HL-60 (cell line): ENCODE results near the gene OR2AK2.
A peak's percentile ranks its signal among the peaks of the same experiment; 100 is the strongest.
"Not testable (repeated sequence)": the region's sequence is repeated elsewhere in the genome, so short reads cannot be mapped to it uniquely, and the experiment has no call there.

Experiments
- DNase-seq, 2 experiments: peaks; one replicate each; pipeline ENCODE4 v3.0.0-alpha.2; 2010 to 2020; ENCODE audit warnings: low read depth in 1 of 2, low spot score in 1 of 2
- H3K27ac ChIP-seq: fragments of 250-450 bp; sonication (Bioruptor Pico); replicated peaks from 2 replicates; pipeline ENCODE4 v1.5.1; 2020; ENCODE audit warnings: mild to moderate bottlenecking, moderate library complexity
- H3K27me3 ChIP-seq: fragments of 250-450 bp; sonication (Bioruptor Pico); 2 replicates; pipeline ENCODE4 v1.5.1; 2021; ENCODE audit warnings: mild to moderate bottlenecking, moderate library complexity; ENCODE audit not compliant: insufficient read depth, poor library complexity, severe bottlenecking
- H3K4me3 ChIP-seq: replicated peaks from 2 replicates; pipeline ENCODE4 v1.5.1; 2011; ENCODE audit warnings: mild to moderate bottlenecking, control low read depth, low read length; ENCODE audit not compliant: insufficient read depth
- GABPA ChIP-seq: IDR thresholded peaks from 2 replicates; pipeline ENCODE4 v1.6.1; 2012; ENCODE audit warnings: low read depth
- POLR2AphosphoS5 ChIP-seq: IDR thresholded peaks from 2 replicates; pipeline ENCODE4 v1.6.1; 2012; ENCODE audit warnings: low read depth
- SPI1 ChIP-seq: IDR thresholded peaks from 2 replicates; pipeline ENCODE4 v1.6.1; 2012; ENCODE audit warnings: low read depth, mild to moderate bottlenecking, borderline replicate concordance
- TF ChIP-seq, protein P1 (sequence below): IDR thresholded peaks from 2 replicates; pipeline ENCODE4 v1.6.1; 2012; ENCODE audit warnings: low read depth; ENCODE audit not compliant: insufficient replicate concordance
- TF ChIP-seq, protein P2 (sequence below): IDR thresholded peaks from one replicate; pipeline ENCODE4 v1.5.1; 2011; ENCODE audit warnings: low read length, control low read depth, inconsistent platforms; ENCODE audit not compliant: insufficient read depth

Gene OR2AK2

DNA sequence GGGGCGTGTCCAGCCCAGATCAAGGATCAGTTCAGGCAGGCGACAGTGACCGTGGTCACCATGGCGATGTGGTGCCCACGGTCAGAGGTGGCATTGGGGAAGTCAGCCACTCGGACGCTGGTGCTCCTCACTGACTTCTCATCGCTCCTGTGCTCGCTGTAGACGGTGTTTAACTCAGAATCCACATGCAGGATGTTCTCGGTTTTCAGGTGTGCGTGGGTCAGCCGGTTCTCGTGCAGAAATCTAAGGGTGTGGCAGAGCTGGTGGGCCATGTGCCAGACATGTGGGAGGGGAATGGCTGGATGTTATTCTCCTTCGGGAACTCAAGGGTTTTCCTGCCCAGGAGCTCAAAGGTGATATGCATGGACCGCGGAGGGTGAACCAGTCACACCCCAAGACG is 28.6 kb upstream of the OR2AK2 start:
- Histone ChIP-seq H3K4me3 (no peak overlapping the region), H3K27me3 (no peaks in the 10 kb centered on the region), H3K27ac (no peak overlapping the region)
- no peak for DNase-seq
- TF ChIP-seq SPI1 (no peak), POLR2AphosphoS5 (no peak), GABPA (no peak)
- TF ChIP-seq, protein P1, sequence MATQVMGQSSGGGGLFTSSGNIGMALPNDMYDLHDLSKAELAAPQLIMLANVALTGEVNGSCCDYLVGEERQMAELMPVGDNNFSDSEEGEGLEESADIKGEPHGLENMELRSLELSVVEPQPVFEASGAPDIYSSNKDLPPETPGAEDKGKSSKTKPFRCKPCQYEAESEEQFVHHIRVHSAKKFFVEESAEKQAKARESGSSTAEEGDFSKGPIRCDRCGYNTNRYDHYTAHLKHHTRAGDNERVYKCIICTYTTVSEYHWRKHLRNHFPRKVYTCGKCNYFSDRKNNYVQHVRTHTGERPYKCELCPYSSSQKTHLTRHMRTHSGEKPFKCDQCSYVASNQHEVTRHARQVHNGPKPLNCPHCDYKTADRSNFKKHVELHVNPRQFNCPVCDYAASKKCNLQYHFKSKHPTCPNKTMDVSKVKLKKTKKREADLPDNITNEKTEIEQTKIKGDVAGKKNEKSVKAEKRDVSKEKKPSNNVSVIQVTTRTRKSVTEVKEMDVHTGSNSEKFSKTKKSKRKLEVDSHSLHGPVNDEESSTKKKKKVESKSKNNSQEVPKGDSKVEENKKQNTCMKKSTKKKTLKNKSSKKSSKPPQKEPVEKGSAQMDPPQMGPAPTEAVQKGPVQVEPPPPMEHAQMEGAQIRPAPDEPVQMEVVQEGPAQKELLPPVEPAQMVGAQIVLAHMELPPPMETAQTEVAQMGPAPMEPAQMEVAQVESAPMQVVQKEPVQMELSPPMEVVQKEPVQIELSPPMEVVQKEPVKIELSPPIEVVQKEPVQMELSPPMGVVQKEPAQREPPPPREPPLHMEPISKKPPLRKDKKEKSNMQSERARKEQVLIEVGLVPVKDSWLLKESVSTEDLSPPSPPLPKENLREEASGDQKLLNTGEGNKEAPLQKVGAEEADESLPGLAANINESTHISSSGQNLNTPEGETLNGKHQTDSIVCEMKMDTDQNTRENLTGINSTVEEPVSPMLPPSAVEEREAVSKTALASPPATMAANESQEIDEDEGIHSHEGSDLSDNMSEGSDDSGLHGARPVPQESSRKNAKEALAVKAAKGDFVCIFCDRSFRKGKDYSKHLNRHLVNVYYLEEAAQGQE: no peak
- TF ChIP-seq, protein P2, sequence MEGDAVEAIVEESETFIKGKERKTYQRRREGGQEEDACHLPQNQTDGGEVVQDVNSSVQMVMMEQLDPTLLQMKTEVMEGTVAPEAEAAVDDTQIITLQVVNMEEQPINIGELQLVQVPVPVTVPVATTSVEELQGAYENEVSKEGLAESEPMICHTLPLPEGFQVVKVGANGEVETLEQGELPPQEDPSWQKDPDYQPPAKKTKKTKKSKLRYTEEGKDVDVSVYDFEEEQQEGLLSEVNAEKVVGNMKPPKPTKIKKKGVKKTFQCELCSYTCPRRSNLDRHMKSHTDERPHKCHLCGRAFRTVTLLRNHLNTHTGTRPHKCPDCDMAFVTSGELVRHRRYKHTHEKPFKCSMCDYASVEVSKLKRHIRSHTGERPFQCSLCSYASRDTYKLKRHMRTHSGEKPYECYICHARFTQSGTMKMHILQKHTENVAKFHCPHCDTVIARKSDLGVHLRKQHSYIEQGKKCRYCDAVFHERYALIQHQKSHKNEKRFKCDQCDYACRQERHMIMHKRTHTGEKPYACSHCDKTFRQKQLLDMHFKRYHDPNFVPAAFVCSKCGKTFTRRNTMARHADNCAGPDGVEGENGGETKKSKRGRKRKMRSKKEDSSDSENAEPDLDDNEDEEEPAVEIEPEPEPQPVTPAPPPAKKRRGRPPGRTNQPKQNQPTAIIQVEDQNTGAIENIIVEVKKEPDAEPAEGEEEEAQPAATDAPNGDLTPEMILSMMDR: no peak

DNA sequence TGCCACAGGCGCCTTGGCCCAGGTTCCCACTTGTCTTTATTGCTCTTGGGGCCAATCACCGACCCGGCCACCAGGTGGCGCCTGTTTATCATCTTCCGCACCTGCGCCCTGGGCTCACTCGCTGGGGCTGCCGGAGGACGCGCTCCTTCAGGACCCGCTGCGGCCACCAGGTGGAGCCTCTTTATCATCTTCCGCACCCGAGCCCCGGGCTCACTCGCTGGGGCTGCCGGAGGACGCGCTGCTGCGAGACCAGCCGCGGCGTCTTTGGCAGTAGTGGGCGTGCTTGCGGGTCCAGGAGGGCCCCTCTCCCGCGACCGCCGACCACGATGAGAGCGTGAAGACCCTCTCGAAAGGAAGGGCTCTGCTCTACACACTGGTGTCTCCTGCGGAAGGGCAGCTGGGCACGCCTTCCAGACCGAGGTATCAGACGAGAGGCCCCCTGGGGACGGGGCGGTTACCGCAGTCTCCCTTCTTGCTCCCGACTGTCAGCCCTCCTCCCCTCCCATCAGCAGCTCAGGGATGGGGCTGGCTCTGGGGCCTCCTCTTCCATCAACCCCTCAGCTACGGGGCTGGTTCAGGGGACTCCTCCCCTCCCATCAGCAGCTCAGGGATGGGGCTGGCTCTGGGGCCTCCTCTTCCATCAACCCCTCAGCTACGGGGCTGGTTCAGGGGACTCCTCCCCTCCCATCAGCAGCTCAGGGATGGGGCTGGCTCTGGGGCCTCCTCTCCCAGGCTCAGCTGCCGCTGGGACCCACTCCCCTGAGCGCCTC is 27.9 kb upstream of the OR2AK2 start:
- TF ChIP-seq, protein P2: peak; percentile 59
- not testable (repeated sequence) for H3K27me3 ChIP-seq, H3K27ac ChIP-seq
- H3K4me3 ChIP-seq: peak overlapping the region; percentile 1
- DNase-seq: peak; percentile 36 to 78

DNA sequence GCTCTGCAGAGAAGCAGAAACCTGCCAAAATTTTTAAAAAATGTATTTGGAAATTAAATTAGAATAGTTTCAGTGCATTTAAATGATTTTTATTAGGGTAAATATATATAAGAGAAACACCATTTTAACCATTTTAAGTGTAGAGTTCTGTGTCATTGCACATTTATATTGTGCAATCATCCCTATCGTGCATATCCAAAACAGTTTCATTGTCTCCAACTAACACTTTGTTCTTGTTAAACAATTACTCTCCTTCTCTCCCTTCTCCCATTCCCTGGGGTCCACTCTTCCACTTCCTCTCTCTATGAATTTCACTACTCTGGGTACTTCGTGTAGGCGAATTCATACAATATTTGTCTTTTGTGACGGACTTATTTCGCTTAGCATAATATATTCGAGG is 22.4 kb upstream of the OR2AK2 start:
- H3K4me3 ChIP-seq: no peak overlapping the region
- TF ChIP-seq GABPA (no peak), POLR2AphosphoS5 (no peak), SPI1 (no peak)
- TF ChIP-seq, protein P1: no peak
- TF ChIP-seq, protein P2: no peak
- DNase-seq: no peak
- no peak overlapping the region for H3K27ac ChIP-seq
- H3K27me3 ChIP-seq: no peaks in the 10 kb centered on the region

DNA sequence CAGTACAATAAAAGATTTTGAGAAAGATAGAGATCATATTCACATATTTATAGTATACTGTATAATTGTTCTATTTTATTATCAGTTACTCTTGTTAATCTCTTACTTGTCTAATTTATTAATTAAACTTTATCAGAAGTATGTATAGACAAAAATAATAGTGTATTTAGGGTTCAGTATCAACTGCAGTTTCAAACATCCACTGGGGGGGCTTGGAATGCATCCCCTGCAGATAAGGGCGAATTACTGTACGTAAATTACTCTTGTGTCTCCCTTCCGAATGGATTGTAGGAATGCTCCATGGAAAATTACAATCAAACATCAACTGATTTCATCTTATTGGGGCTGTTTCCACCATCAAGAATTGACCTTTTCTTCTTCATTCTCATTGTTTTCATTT is 16.5 kb upstream of the OR2AK2 start, which contains the start of gene OR2L8:
Gene OR2L8, plus strand, starts transcription at position 301 of the 400 bp plus-strand sequence. Its CDS starts 0 bp downstream, at position 301.
- TF ChIP-seq GABPA (no peak), POLR2AphosphoS5 (no peak), SPI1 (no peak)
- TF ChIP-seq, protein P2: no peak
- TF ChIP-seq, protein P1: no peak
- DNase-seq: no peak
- Histone ChIP-seq H3K27me3 (no peaks in the 10 kb centered on the region), H3K27ac (no peak within 1 kb of the TSS), H3K4me3 (no peak within 1 kb of the TSS)
